ENCODE measurements around the gene TSPAN17.

TSPAN17 gene

DNA sequence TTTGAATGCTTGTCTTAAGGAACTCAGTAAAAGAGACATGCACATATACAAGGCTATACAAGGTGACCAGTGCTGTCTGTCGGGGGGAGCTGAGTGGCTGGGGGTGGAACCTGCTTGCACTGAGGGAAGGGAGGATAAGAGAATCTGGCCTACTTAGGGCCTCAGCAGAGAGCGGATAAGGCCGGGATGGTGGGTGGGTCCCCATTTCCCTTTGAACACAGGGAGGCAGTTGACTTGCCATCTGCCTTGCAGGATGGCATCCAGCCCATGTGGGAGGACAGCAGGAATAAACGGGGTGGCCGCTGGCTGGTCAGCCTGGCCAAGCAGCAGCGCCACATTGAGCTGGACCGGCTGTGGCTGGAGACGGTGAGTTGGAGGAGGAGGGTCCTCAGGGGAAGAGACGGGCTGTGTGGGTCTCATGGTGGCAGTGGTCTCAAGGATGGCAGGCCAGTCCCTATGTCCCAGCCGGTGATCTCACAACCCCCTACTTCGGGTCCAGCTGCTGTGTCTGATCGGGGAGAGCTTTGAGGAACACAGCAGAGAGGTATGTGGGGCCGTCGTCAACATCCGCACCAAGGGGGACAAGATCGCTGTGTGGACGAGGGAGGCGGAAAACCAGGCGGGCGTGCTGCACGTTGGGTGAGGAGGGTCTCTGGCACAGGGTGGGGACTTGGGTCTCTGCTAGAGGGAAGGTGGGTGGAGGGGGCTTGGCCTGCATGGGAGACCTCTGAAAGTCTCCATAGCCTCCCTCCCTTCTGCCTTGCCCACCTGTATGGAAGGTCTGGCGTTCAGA is 2.2 kb upstream of the TSPAN17 start:
- no peak overlapping the region for H3K27ac ChIP-seq (ENCODE audit: low read length)
- H3K27me3 ChIP-seq (ENCODE audit: control insufficient read depth, insufficient read depth, low read length), result no peaks in the 10 kb centered on the region
- no peak overlapping the region for H3K9ac ChIP-seq (ENCODE audit: low read length)
- no peak overlapping the region for H3K4me3 ChIP-seq (ENCODE audit: low read length)
- no peaks in the 10 kb centered on the region for H3K36me3 ChIP-seq (ENCODE audit: control insufficient read depth, low read depth, low read length)
- H3K4me1 ChIP-seq (ENCODE audit: control insufficient read depth, low read depth, low read length), result peaks cover 17% of the 10 kb centered on the region
- H3K9me3 ChIP-seq (ENCODE audit: control insufficient read depth, low read depth, low read length), result no peaks in the 10 kb centered on the region

- Histone ChIP-seq H3K9ac (ENCODE audit: low read length) (peak overlapping the region; percentile 45), H3K4me3 (ENCODE audit: low read length) (no peak overlapping the region), H3K27me3 (ENCODE audit: control insufficient read depth, insufficient read depth, low read length) (no peaks in the 10 kb centered on the region), H3K36me3 (ENCODE audit: control insufficient read depth, low read depth, low read length) (no peaks in the 10 kb centered on the region), H3K27ac (ENCODE audit: low read length) (no peak overlapping the region), H3K4me1 (ENCODE audit: control insufficient read depth, low read depth, low read length) (peaks cover 18% of the 10 kb centered on the region), H3K9me3 (ENCODE audit: control insufficient read depth, low read depth, low read length) (no peaks in the 10 kb centered on the region)
Observed at GRCh38 chr5:176646049-176646706, 1.1 kb upstream of the TSPAN17 start.

- Histone ChIP-seq H3K4me3 (ENCODE audit: low read length) (peak overlapping the region; percentile 76), H3K36me3 (ENCODE audit: control insufficient read depth, low read depth, low read length) (no peaks in the 10 kb centered on the region), H3K9ac (ENCODE audit: low read length) (peak overlapping the region; percentile 45), H3K27me3 (ENCODE audit: control insufficient read depth, insufficient read depth, low read length) (no peaks in the 10 kb centered on the region), H3K4me1 (ENCODE audit: control insufficient read depth, low read depth, low read length) (peaks cover 18% of the 10 kb centered on the region), H3K27ac (ENCODE audit: low read length) (no peak overlapping the region), H3K9me3 (ENCODE audit: control insufficient read depth, low read depth, low read length) (no peaks in the 10 kb centered on the region)
Observed at GRCh38 chr5:176646707-176647029, 616 bp upstream of the TSPAN17 start.

DNA sequence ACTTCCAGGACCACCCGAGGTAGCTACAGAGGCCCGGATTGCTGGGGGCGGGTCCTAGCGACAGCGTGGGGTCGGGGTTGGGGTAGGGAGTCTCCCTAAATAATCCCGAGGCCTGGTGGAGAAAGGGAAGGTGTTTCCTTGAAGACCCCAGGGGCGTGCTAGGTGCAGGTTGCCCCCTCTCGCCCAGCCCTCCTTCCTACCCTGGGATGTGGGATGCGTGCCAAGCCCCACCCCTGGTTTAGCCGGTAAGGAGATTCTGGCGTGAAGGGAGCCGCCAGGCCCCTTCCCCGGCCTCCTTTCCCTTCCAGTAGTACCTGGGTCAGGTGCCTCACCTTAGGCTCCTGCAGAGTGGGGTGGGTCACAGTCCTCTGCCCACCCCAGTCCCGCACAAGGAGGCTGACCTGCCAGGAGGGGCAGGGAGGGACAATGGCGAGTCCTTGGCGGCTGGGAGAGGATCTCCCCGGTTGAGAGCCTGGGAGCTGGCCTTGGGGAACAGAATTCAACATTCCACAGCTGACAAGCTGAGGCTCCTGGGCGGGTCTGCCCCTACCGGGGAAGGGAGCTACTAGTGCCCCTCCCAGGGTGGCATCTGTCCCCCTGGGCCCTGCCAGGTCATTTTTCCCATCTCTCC is 674 bp downstream of the TSPAN17 start:
- H3K9ac ChIP-seq (ENCODE audit: low read length), result peak overlapping the region; percentile 75
- no peak overlapping the region for H3K27ac ChIP-seq (ENCODE audit: low read length)
- H3K4me1 ChIP-seq (ENCODE audit: control insufficient read depth, low read depth, low read length), result peaks cover 18% of the 10 kb centered on the region

DNA sequence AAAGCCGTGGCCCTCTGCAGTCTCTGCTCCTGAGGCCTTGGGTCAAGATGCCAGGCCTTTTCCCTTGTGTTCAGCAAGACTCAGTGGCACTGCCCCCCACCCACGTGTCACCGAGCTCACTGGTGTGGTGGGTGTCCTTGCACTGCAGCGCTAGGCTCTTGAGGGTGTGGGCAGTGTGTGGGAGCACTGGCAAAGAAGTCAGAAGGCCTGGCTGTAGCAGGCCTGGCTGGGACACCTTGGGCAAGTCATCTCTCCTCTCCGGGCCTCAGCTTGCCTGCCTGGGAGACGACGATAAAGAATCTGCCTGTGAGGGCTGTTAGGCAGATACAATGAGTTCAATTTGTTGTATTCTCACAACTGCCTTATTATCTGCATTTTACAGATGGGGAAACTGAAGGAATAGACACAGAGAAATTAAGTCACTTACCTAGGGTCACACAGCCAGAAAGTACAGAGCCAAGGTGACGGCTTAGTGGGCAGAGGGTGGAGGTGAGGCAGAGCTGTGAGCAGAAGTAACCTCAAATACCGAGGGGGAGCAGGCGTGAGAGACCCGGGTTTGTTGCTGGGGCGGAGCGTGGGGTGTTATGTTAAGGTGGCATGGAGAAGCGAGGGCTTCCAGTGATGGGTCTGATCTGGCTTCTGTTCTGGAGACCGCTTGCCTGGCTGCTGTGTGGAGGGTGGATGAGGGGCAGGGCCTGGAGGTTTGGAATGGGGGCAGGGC is 1.4 kb downstream of the TSPAN17 start:
- Histone ChIP-seq H3K4me3 (ENCODE audit: low read length) (peak overlapping the region; percentile 76), H3K9ac (ENCODE audit: low read length) (no peak overlapping the region), H3K27ac (ENCODE audit: low read length) (no peak overlapping the region), H3K36me3 (ENCODE audit: control insufficient read depth, low read depth, low read length) (peaks cover 6% of the 10 kb centered on the region), H3K4me1 (ENCODE audit: control insufficient read depth, low read depth, low read length) (peaks cover 18% of the 10 kb centered on the region), H3K27me3 (ENCODE audit: control insufficient read depth, insufficient read depth, low read length) (no peaks in the 10 kb centered on the region), H3K9me3 (ENCODE audit: control insufficient read depth, low read depth, low read length) (no peaks in the 10 kb centered on the region)

More for the DNA sequence above, 674 bp downstream of the TSPAN17 start:
- Histone ChIP-seq H3K27me3 (ENCODE audit: control insufficient read depth, insufficient read depth, low read length) (no peaks in the 10 kb centered on the region), H3K9me3 (ENCODE audit: control insufficient read depth, low read depth, low read length) (no peaks in the 10 kb centered on the region), H3K4me3 (ENCODE audit: low read length) (peak overlapping the region; percentile 76), H3K36me3 (ENCODE audit: control insufficient read depth, low read depth, low read length) (peaks cover 3% of the 10 kb centered on the region)

DNA sequence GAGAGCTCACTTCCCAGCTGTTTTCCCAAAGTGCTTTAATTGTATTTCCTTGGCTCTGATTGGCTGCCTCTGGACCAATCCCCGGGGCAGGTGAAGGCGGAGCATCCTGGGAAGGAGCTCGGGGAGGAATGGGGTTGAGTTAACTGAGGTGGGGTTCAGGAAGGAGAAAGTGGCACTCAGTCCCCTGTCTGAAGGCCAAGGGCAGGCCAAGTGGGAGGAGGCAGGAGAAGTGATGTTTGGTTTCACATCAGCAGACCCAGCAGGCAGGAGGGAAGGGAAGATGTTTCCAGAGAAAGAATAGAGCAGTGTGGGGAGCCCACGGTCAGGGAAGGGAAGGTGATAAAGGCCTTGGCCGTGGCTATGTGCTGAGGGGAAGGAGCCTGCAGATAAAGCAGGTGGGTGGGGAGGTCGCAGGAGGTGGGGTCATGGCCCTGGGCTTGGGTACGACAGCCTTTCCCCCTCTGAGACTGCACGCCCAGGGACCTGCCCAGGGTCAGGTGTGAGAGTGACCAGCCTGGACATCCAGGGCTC is 3.1 kb downstream of the TSPAN17 start:
- Histone ChIP-seq H3K27ac (ENCODE audit: low read length) (no peak overlapping the region), H3K27me3 (ENCODE audit: control insufficient read depth, insufficient read depth, low read length) (no peaks in the 10 kb centered on the region), H3K4me1 (ENCODE audit: control insufficient read depth, low read depth, low read length) (peaks cover 9% of the 10 kb centered on the region), H3K9me3 (ENCODE audit: control insufficient read depth, low read depth, low read length) (no peaks in the 10 kb centered on the region), H3K36me3 (ENCODE audit: control insufficient read depth, low read depth, low read length) (peaks cover 6% of the 10 kb centered on the region), H3K9ac (ENCODE audit: low read length) (no peak overlapping the region), H3K4me3 (ENCODE audit: low read length) (no peak overlapping the region)

DNA sequence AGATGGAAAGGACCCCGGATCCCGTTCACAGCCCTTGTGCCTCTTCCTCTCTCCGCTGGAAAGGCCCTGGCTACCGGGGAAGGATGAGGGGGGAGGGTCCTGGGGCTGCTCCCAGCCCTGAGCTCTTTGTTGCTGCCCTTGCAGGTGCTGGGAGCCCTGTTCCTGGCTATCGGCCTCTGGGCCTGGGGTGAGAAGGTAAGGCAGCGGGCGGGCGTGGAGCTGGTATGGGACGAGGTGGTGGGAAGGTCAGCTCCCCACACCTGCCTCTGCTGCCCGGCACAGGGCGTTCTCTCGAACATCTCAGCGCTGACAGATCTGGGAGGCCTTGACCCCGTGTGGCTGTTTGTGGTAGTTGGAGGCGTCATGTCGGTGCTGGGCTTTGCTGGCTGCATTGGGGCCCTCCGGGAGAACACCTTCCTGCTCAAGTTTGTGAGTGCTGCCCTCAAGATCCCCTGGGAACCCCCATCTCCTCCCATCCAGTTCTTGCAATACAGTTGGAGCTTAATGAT is 4.2 kb downstream of the TSPAN17 start:
- no peaks in the 10 kb centered on the region for H3K9me3 ChIP-seq (ENCODE audit: control insufficient read depth, low read depth, low read length)
- H3K27ac ChIP-seq (ENCODE audit: low read length), result no peak overlapping the region
- H3K27me3 ChIP-seq (ENCODE audit: control insufficient read depth, insufficient read depth, low read length), result no peaks in the 10 kb centered on the region
- no peak overlapping the region for H3K4me3 ChIP-seq (ENCODE audit: low read length)
- peaks cover 6% of the 10 kb centered on the region for H3K36me3 ChIP-seq (ENCODE audit: control insufficient read depth, low read depth, low read length)
- H3K9ac ChIP-seq (ENCODE audit: low read length), result no peak overlapping the region
- H3K4me1 ChIP-seq (ENCODE audit: control insufficient read depth, low read depth, low read length), result peaks cover 8% of the 10 kb centered on the region

DNA sequence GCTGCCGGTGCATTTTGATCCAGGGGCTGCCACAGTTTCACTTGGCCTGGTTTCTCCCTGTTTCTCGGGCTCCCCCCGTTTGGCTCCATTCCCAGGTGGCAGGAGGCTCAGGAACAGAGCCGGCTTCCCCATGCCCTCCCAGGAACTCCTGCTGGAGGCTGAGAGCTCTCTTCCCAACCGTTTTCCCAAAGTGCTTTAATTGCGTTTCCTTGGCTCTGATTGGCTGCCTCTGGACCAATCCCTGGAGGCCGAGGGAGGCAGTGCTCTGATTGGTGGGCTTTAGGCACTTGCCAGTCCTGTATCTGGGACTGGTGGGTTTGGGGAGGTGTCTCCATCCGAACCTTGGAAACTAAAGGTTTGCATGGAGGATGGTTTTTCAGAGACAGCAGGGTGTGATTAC is 4.9 kb downstream of the TSPAN17 start:
- H3K27me3 ChIP-seq (ENCODE audit: control insufficient read depth, insufficient read depth, low read length), result no peaks in the 10 kb centered on the region
- H3K27ac ChIP-seq (ENCODE audit: low read length), result no peak overlapping the region
- peaks cover 4% of the 10 kb centered on the region for H3K4me1 ChIP-seq (ENCODE audit: control insufficient read depth, low read depth, low read length)
- no peak overlapping the region for H3K9ac ChIP-seq (ENCODE audit: low read length)
- no peaks in the 10 kb centered on the region for H3K9me3 ChIP-seq (ENCODE audit: control insufficient read depth, low read depth, low read length)
- peaks cover 6% of the 10 kb centered on the region for H3K36me3 ChIP-seq (ENCODE audit: control insufficient read depth, low read depth, low read length)
- no peak overlapping the region for H3K4me3 ChIP-seq (ENCODE audit: low read length)

DNA sequence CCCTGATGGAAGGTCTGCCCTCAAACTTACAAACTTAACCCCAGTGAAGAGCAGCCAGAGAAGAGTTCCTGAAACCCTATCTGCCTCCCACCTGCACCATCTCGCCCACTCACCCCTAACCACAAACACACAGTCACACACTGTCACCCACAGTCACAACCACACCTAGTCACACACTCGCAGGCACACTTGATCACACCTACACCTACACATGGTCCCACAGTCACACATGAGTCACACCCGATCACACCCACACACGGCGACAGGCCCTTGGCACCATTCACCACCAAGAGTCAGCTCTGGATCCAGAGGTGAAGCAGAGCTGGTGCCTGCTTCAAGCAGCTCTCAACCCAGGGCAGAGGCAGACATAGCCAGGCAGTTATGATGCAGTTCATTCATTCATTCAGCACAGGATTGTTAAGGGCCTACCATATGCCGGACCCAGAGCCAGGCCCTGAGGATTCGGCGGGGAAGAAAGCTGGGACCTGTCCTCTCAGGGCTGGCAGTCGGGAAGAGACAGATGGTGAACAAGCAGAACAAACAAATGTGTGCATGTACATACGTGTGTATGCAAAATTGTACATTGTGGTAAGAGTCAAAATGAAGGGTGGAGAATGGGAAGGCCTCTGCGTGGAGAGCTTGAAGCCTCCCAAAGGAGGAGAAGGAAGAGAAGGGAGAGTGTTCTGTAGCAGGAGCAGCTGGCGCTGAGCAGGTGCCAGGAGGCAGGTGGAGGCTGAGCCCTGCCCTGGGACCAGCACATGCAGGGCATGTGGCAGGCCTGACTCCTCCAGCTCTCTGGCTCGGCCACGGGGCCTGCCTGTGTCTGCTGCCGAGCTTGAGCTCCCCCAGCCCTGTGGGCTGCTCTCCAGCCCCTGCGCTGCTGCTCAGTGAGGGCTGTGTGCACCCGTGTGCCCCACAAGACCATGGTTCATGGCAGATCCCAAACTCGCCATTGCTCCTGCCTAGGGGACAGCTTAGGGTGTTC is 6.4 kb downstream of the TSPAN17 start:
- Histone ChIP-seq H3K9ac (ENCODE audit: low read length) (no peak overlapping the region), H3K27ac (ENCODE audit: low read length) (no peak overlapping the region), H3K27me3 (ENCODE audit: control insufficient read depth, insufficient read depth, low read length) (no peaks in the 10 kb centered on the region), H3K36me3 (ENCODE audit: control insufficient read depth, low read depth, low read length) (peaks cover 6% of the 10 kb centered on the region), H3K4me3 (ENCODE audit: low read length) (no peak overlapping the region), H3K4me1 (ENCODE audit: control insufficient read depth, low read depth, low read length) (peaks cover 4% of the 10 kb centered on the region), H3K9me3 (ENCODE audit: control insufficient read depth, low read depth, low read length) (no peaks in the 10 kb centered on the region)

- Histone ChIP-seq H3K9ac (ENCODE audit: low read length) (no peak overlapping the region), H3K36me3 (ENCODE audit: control insufficient read depth, low read depth, low read length) (peaks cover 6% of the 10 kb centered on the region), H3K4me3 (ENCODE audit: low read length) (no peak overlapping the region), H3K9me3 (ENCODE audit: control insufficient read depth, low read depth, low read length) (no peaks in the 10 kb centered on the region), H3K27ac (ENCODE audit: low read length) (no peak overlapping the region), H3K27me3 (ENCODE audit: control insufficient read depth, insufficient read depth, low read length) (no peaks in the 10 kb centered on the region), H3K4me1 (ENCODE audit: control insufficient read depth, low read depth, low read length) (peaks cover 3% of the 10 kb centered on the region)
Observed at GRCh38 chr5:176654856-176655255, 7.6 kb downstream of the TSPAN17 start.
